ENCODE data around the gene HFE.

DNA sequence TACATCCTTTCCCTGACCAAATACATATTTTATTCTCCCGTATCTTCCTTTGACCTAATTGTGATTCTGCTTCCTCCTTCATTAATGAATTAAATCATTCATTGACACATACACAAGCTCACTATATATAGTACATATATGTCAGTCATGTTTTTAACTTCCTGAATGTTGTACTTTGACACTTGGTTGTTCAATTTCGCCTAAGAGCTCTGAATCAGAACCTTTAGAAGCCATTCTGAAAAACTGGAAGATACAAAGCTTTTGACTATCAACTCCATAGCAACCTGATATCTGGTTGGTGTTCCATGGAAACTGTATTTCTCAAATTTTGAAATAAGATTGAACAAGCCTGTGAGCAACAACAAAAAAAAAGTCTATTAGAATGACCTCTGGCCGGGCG is 27.3 kb upstream of the HFE start:
- no peak for TF ChIP-seq PAX5 (IDR thresholded peaks at IDR 0.05; ENCODE audit: borderline replicate concordance, low read depth, low read length)
- TF ChIP-seq KDM1A (IDR thresholded peaks at IDR 0.05; ENCODE audit: borderline replicate concordance): no peak
- TF ChIP-seq ASH2L (IDR thresholded peaks at IDR 0.05; ENCODE audit: borderline replicate concordance, low read depth): no peak
- TF ChIP-seq, protein P1, sequence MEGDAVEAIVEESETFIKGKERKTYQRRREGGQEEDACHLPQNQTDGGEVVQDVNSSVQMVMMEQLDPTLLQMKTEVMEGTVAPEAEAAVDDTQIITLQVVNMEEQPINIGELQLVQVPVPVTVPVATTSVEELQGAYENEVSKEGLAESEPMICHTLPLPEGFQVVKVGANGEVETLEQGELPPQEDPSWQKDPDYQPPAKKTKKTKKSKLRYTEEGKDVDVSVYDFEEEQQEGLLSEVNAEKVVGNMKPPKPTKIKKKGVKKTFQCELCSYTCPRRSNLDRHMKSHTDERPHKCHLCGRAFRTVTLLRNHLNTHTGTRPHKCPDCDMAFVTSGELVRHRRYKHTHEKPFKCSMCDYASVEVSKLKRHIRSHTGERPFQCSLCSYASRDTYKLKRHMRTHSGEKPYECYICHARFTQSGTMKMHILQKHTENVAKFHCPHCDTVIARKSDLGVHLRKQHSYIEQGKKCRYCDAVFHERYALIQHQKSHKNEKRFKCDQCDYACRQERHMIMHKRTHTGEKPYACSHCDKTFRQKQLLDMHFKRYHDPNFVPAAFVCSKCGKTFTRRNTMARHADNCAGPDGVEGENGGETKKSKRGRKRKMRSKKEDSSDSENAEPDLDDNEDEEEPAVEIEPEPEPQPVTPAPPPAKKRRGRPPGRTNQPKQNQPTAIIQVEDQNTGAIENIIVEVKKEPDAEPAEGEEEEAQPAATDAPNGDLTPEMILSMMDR (IDR thresholded peaks at IDR 0.05 in 2 of 3, conservative IDR thresholded peaks at IDR 0.05 in 1 of 3; ENCODE audit: control insufficient read depth in 2 of 3, extremely low read depth in 1 of 3, insufficient read depth in 1 of 3, low read depth in 3 of 3, low read length in 3 of 3): no peak
- TF ChIP-seq EZH2 (IDR thresholded peaks at IDR 0.05; ENCODE audit: borderline replicate concordance, control insufficient read depth, low read depth, low read length): no peak
- no peak for TF ChIP-seq JUND (IDR thresholded peaks at IDR 0.05; ENCODE audit: low read depth, low read length)
- no peak for TF ChIP-seq SIX5 (IDR thresholded peaks at IDR 0.05; ENCODE audit: low read depth, low read length, severe bottlenecking)
- no peak for TF ChIP-seq CHD4 (IDR thresholded peaks at IDR 0.05)

Measured in GM12878 (cell line).